GM13976 (cell line): ENCODE measurements around the gene FCHSD2.

Experiments
- DNase-seq: peaks from one replicate; pipeline ENCODE4 v3.0.0; 2012; ENCODE audit warnings: low spot score
- CTCF ChIP-seq: IDR thresholded peaks from 2 replicates; pipeline ENCODE4 v1.5.1; 2012; ENCODE audit warnings: borderline replicate concordance, mild to moderate bottlenecking; ENCODE audit not compliant: insufficient read depth; ENCODE audit errors: extremely low read depth, missing control alignments, control extremely low read depth
- in situ Hi-C: fragments of 300-500 bp; cut with MboI; formaldehyde crosslinking; loops from one replicate; pipeline ENCODE4 v1.12.0; 2022; ENCODE audit warnings: low sequenced_read_pairs, mixed read lengths, inconsistent platforms; ENCODE audit not compliant: unreplicated experiment

Gene FCHSD2

DNA sequence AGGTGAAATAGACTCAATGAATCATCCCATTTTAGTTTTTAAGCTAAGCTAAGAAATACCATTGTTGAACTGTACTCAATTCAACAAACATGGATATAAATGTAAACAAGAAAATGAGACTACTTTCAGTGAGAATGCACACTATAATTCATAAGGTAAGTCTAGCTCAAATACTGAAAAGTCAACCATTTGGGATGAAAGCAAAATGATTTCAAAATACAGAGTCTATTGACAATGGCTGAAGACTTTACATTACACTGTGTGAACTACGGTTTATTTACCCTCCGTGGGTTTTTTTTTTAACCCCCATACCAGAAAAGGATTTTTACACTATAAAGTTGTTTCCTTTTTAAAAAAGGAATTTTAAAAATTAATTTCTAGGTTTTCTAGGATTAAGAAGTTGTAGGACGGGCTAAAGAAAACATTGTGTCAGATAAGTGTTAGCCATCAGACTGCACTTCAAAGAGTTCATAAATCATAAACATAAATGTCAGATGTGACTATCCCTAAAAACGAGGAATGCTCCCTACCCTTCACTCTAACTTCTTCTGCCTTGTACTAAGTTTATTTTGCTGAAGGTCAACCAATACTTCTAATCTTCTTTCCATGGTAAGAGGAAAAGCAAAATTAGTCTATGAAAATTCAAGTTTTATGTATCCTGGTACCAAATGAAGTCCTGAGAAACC is 83.0 kb downstream of the FCHSD2 start:
- no peak for DNase-seq
- TF ChIP-seq CTCF: no peak
- in situ Hi-C loops: no loop called here

- in situ Hi-C loops: no loop called here
- TF ChIP-seq CTCF: no peak
- DNase-seq: no peak
Measured at GRCh38 chr11:73055655-73056354, 86.3 kb downstream of the FCHSD2 start.

DNA sequence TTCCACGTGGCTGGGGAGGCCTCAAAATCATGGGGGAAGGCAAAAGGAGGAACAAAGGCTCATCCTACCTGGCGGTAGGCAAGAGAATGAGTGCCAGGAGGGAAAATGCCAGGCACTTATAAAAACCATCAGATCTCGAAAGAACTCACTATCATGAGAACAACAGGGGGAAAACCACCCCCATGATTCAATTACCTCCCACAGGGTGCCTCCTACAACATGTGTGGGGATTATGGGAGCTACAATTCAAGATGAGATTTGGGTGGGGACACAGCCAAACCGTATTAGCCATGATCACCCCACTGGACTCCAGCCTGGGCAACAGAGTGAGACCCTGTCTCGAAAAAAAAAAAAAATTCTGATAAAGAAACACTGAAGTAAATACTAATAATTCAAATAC is 87.1 kb downstream of the FCHSD2 start:
- no peak for TF ChIP-seq CTCF
- in situ Hi-C loops: no loop called here
- no peak for DNase-seq

DNA sequence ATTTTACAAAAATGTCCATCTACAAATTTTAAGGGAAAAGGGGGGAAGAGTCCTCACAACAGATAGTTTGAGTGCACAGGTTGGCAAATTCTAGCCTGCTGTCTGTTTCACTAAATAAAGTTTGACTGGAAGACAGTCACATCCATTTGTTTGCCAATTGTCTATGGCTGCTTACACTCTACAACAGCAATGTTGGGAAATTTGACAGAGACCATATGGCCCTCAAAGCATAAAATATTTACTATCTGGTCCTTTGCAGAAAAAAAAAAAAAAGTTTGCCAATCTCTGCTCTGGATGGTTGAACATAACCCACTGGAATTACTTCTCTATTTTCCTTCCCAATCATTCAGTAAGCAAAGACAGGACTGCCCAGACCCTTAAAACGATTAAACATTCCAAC is 88.2 kb downstream of the FCHSD2 start:
- no peak for DNase-seq
- in situ Hi-C loops: no loop called here
- no peak for TF ChIP-seq CTCF

- no peak for TF ChIP-seq CTCF
- in situ Hi-C loops: no loop called here
- DNase-seq: no peak
Measured at GRCh38 chr11:73048446-73048845, 93.7 kb downstream of the FCHSD2 start.

DNA sequence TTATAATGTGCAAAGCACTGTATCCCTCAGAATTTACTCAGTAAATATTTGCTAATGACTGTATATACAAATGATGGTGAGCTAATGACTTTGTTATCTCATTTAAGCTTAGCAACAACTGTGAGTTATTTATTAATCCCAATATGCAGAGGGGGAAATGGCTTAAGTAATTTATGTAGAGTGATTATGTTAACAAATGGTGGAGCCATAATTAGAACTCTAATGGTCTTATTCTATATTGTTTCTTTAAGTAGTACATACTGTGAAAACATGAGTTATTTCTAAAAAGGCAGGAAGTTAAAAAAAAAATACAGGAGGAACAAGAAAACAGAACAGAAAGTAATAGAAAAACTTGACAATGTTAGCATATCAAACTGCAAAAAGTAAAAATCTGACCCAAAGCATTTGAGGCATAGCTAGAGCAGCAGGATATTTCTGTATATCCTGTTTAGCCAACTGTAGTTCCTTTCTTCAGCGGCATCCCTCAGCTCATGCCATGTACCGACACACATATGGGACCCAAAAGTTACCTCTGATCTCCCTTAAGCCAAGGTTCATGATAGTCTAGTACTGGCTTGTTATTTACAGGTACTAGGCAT is 94.2 kb downstream of the FCHSD2 start:
- no peak for DNase-seq
- TF ChIP-seq CTCF: no peak
- in situ Hi-C loops: no loop called here
